Ishikawa (cell line): ENCODE results near the gene SOX30.

Experiments used
- CREB1 ChIP-seq: IDR thresholded peaks from 2 replicates; pipeline ENCODE4 v1.6.1; 2012; ENCODE audit warnings: low read depth
- EP300 ChIP-seq: IDR thresholded peaks from 2 replicates; pipeline ENCODE4 v1.6.1; 2012; ENCODE audit warnings: borderline replicate concordance
- RAD21 ChIP-seq: IDR thresholded peaks from 2 replicates; pipeline ENCODE4 v1.6.1; 2012; ENCODE audit warnings: low read depth
- TAF1 ChIP-seq: IDR thresholded peaks from 2 replicates; pipeline ENCODE4 v1.6.1; 2012; ENCODE audit warnings: low read depth, mild to moderate bottlenecking
- YY1 ChIP-seq: IDR thresholded peaks from 2 replicates; pipeline ENCODE4 v1.6.1; 2012; ENCODE audit warnings: low read depth
- TF ChIP-seq, protein P1 (sequence below): IDR thresholded peaks from 2 replicates; pipeline ENCODE4 v1.6.1; 2012
- TF ChIP-seq, protein P2 (sequence below): IDR thresholded peaks from 2 replicates; pipeline ENCODE4 v1.6.1; 2012; ENCODE audit warnings: low read depth, mild to moderate bottlenecking

DNA sequence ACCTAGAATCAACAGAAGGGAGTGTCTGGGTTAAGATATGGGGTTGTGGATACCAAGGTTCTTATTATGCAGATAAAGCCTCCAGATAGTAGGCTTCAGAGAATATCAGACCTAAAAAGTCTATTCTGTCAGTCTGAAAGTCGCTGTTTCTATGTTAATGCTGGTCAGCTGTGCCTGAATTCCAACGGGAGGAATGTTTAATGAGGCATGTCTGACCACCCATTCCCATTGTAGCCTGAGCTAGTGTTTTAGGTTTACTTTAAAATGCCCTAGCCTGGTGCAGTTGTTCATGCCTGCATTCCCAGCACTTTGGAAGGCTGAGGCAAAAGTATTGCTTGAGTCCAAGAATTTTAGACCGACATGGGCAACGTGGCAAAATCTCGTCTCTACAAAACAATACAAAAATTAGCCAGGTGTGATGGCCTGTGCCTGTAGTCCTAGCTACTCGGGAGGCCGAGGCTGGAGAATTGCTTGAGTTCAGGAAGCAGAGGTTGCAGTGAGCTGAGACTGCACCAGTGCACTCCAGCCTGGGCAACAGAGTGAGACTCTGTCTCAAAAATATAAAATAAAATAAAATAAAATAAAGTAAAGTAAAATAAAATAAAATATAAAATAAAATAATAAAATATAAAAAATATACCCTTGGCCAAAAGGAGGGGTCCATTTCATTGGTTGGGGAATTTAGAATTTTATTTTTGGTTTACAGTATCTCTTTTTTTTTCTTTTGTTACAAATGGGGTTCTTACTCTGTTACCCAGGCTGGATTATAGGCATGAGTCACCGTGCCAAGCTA lies 7.8 kb upstream of the SOX30 start:
- TF ChIP-seq EP300 (no peak), RAD21 (no peak), CREB1 (no peak), TAF1 (no peak), YY1 (no peak)
- TF ChIP-seq, protein P1, sequence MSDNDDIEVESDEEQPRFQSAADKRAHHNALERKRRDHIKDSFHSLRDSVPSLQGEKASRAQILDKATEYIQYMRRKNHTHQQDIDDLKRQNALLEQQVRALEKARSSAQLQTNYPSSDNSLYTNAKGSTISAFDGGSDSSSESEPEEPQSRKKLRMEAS, result no peak
- TF ChIP-seq, protein P2, sequence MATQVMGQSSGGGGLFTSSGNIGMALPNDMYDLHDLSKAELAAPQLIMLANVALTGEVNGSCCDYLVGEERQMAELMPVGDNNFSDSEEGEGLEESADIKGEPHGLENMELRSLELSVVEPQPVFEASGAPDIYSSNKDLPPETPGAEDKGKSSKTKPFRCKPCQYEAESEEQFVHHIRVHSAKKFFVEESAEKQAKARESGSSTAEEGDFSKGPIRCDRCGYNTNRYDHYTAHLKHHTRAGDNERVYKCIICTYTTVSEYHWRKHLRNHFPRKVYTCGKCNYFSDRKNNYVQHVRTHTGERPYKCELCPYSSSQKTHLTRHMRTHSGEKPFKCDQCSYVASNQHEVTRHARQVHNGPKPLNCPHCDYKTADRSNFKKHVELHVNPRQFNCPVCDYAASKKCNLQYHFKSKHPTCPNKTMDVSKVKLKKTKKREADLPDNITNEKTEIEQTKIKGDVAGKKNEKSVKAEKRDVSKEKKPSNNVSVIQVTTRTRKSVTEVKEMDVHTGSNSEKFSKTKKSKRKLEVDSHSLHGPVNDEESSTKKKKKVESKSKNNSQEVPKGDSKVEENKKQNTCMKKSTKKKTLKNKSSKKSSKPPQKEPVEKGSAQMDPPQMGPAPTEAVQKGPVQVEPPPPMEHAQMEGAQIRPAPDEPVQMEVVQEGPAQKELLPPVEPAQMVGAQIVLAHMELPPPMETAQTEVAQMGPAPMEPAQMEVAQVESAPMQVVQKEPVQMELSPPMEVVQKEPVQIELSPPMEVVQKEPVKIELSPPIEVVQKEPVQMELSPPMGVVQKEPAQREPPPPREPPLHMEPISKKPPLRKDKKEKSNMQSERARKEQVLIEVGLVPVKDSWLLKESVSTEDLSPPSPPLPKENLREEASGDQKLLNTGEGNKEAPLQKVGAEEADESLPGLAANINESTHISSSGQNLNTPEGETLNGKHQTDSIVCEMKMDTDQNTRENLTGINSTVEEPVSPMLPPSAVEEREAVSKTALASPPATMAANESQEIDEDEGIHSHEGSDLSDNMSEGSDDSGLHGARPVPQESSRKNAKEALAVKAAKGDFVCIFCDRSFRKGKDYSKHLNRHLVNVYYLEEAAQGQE, result no peak
